Activated naive CD4-positive, alpha-beta T cell treated with Interleukin-2 at 50 U/mL for 16 hours (primary cell): Measurements from ENCODE around the gene CRHR1.

Source experiments
- DNase-seq: peaks from one replicate; pipeline ENCODE4 v3.0.0-alpha.2; 2020

The CRHR1 gene

DNA sequence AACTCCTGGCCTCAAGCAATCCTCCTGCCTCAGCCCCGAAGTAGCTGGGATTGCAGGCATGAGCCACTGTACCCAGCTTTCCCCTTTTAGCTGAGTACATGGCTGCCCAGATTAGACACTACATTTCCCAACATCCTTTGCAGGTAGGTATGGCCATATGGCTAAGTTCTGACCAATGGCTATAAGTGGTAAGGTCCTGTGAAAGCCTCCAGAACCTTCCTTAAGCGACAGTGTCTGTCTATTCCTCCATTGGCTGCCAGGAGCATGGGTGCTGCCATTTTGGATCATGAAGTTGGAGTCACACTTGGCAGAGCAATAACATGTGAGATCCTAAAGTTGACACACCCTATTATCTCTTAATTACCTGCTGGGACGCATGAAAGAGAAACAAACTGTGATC is 24.4 kb upstream of the CRHR1 start:
- no peak for DNase-seq

DNA sequence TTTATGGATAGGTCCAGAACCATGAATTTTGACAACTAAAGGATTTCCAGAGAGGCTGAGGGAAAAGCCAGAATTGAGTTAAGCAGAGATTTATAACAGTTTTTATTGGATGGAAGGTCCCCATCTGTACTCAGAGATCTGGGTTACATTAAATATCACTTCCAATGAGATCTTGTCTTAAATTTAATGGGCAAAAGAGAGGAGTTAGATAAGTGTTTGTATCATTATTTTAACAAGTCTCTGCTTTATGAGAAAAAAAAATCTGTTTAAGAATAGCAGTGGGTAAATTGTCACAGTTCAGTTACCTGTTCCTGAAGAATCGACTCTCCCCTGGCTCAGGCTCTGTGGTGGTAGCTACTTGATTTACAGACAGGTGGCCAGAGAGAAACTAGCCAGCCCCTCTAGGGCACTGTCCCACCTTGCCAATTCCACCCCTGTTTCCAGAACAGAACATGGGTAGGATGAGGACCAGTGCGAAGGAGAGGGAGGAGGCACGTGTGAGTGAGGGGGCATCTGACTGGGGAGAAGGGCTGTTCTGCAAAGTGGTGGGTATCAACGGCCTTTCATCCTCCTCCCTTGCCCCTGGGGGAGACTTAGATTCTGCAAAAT is 22.1 kb upstream of the CRHR1 start:
- no peak for DNase-seq

GRCh38 chr17:45763182-45763581 is 20.9 kb upstream of the CRHR1 start:
- no peak for DNase-seq

GRCh38 chr17:45764479-45764878 is 19.6 kb upstream of the CRHR1 start:
- DNase-seq = no peak

DNA sequence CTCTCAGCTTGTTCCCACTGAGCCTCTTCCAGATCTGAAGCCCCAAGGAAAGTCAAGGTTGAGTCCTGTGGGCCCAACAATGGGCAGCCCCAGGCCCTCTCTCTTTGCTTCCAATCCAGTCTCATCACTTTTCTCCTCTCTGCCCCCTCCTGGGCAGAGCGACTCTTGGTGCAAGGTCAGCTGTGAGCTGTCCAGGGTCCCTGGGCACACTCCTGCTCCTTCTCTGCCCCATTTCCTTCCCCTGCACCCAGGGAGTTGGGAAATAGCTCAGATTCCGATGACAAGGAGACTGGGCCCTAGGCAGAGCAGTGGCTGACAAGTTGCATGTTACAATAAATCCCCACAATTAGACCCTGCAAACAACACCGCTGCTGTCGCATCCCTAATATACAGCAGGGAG is 16.1 kb upstream of the CRHR1 start:
- no peak for DNase-seq

- DNase-seq = no peak
Measured at GRCh38 chr17:45770632-45771270, 13.4 kb upstream of the CRHR1 start.

- DNase-seq = no peak
Measured at GRCh38 chr17:45771271-45771959, 12.7 kb upstream of the CRHR1 start.

- DNase-seq = no peak
Measured at GRCh38 chr17:45775148-45775547, 9.0 kb upstream of the CRHR1 start.

DNA sequence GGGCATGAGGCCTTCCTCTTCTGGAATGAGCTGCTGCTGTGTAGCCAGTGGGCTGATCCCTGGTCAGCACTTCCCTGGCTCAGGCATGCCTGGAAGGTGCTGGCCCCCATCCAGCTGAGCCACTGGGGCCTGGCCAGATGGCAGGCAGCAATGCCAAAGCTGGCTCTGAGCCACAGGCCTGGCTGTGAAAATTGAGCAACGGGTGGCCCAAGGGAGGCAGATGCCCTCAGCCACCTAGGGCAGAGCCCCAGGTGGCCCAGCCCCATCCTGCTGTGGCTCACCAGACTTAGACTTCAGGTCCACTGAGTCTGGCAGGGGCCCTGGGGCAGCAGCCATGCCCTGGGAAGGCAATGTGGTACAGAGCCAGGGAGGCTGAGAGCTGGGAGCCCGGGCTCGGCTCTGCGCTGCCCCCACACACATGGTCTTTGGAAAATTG is 8.5 kb upstream of the CRHR1 start:
- no peak for DNase-seq

DNA sequence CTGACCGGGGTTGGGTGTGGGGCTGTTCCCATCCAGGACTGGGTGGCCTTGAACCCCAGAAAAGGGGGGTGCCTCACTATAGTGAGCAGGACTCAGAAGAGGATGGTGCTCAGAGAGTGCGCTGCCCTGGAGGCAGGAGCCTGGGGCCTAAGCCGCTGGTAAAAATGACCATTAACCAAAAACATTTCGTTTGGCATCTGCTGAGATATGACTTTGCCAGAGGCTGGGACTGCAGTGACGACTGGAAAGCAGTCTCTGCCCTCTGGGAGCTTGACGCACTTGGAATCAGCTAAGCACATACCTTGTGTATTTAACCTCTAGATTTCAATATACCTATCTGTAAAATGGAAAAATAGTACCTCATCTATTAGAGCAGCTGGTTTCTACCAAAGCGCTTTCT is 7.2 kb upstream of the CRHR1 start:
- DNase-seq = no peak

DNA sequence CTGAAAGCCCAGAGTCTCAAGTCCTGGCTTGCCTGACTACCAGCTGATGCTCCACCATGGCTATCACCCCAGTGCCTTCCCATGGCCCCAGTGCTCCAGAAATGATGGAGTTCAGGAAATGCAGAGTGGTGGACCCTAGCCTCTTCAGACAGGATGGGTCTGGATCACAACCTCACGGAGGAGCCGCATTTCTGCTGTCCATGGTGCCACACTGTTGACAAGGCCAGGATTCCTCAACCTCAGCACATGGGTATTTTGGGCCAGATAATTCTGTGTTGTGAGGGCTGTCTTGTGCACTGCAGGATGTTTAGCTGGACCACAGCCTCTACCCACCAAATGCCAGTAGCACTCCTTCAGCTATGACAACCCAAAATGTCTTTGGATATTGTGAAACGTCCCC is 6.7 kb upstream of the CRHR1 start:
- DNase-seq = no peak

DNA sequence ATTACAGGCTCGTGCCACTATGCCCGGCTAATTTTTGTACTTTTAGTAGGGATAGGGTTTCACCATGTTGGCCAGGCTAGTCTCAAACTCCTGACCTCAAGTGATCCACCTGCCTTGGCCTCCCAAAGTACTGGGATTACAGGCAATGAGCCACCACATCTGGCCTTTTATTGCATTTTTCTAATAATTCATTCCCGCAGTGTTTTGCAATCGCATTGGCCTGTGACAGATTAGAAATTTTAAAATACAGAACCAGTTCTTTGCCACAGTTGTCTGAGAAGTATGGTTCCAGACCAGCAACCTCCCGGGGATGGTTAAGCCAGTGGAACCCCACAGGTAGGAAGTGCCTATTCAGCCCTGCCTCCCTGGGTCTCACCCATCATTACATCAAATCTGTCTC is 3.2 kb upstream of the CRHR1 start:
- no peak for DNase-seq

DNA sequence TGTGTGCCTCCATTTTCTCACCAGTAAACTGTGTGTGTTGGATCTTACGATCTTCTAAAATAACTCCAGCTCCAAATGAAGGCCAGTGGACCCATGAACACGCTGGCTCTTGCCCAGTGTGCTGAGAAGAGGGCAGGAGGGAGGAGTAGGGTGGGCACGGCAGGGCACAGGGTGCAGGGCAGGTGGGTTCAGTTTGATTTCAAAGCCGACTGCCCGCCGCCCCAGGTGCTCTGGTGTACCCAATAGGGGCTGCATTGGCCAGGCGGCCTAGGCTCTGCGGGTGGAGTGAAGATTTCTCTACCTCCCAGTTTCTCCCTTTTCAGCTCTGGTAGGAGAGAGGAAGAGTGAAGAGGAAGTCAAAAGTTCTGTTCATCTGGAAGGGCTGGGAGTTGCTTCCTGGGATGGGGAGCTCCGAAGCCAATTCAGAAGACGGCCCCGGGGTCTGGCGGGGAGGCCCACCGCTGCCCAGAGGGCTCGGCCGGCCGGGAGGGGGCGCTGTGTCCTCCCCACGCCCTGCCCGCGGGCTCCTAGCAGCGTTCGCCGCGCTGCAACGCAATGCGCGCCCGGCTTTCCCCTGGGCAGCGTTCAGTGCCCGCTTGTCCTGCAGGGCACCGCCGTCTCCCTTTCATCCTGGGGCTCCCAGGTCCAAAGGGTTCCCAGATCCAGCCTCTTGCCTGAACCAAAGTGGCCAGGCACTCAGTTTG is 1.1 kb upstream of the CRHR1 start:
- peak; percentile 40 for DNase-seq

GRCh38 chr17:45783593-45784292 is 377 bp upstream of the CRHR1 start:
- DNase-seq = peak; percentile 6

- peak; percentile 40 for DNase-seq
Measured at GRCh38 chr17:45784741-45785479, 790 bp downstream of the CRHR1 start.

- no peak for DNase-seq
Measured at GRCh38 chr17:45785480-45786193, 1.5 kb downstream of the CRHR1 start.

DNA sequence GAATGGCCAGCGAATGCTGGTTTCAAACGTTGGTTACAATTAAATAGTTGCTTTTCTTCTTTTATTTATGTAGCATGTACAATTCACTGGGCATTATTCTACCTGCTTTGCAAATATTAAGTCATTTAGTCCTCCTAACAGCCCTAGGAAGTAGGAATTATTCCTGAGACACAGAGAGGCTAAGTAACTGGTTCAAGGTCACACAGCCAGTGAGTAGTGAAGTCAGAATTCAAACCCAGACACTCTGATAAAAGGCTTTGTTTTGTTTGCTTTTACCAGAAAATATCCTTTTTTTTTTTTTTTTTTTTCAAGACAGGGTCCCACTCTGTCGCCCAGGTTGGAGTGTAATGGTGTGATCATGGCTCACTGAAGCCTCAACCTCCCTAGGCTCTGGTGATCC is 2.2 kb downstream of the CRHR1 start:
- DNase-seq = no peak

DNA sequence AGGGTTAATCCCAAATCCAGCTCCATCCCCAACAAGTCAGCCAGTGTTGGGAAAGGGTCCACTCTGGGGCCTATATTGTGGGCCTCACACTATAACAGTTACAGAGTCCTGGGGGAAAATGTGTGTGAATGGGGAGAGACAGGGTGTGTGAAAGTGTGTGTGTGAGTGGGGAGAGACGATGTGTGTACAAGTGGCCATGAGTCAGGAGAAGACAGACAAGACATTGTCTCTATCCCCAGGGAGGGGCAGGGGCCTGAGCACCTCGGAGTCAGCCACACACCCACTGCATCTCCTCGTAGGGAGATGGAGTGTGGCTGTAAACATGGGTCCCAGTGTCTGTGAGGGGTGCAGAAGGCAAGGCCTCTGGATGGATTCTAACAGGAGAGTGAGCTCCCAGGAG is 2.9 kb downstream of the CRHR1 start:
- no peak for DNase-seq

DNA sequence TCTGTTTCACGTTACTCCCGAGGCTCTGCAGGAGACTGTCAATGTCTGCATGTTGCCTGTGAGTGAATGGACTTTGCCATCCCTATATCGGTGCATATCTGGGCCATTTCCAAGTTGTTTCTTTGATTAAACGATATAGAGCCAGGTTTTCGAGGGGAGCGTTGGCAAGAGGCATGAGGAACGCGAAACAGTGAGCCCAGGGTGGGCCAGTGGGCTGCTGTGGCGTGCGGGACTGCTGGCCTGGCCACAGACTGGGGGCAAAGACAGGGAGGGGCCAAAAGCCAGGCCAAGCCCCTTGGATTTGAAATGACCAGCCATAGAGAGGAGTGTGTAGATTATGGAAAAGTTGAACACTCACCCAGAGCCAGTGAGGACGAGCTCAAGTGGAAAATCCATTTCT is 3.5 kb downstream of the CRHR1 start:
- DNase-seq = no peak

GRCh38 chr17:45788057-45788456 is 3.9 kb downstream of the CRHR1 start:
- no peak for DNase-seq

- DNase-seq = no peak
Measured at GRCh38 chr17:45789874-45790273, 5.8 kb downstream of the CRHR1 start.
